ENCODE measurements around the gene ADGRA1.

- TF ChIP-seq, protein P1, sequence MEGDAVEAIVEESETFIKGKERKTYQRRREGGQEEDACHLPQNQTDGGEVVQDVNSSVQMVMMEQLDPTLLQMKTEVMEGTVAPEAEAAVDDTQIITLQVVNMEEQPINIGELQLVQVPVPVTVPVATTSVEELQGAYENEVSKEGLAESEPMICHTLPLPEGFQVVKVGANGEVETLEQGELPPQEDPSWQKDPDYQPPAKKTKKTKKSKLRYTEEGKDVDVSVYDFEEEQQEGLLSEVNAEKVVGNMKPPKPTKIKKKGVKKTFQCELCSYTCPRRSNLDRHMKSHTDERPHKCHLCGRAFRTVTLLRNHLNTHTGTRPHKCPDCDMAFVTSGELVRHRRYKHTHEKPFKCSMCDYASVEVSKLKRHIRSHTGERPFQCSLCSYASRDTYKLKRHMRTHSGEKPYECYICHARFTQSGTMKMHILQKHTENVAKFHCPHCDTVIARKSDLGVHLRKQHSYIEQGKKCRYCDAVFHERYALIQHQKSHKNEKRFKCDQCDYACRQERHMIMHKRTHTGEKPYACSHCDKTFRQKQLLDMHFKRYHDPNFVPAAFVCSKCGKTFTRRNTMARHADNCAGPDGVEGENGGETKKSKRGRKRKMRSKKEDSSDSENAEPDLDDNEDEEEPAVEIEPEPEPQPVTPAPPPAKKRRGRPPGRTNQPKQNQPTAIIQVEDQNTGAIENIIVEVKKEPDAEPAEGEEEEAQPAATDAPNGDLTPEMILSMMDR (conservative IDR thresholded peaks at IDR 0.05; ENCODE audit: low read length): no peak
- no peak for TF ChIP-seq EZH2phosphoT487 (IDR thresholded peaks at IDR 0.05; ENCODE audit: borderline replicate concordance, low read depth, low read length)
Observed at GRCh38 chr10:133084491-133084890, 3.2 kb upstream of the ADGRA1 start.
